OCI-LY7 (cell line): ENCODE measurements around the gene HSPA12A. TPM values are rescaled to one million over a fixed set of nuclear protein-coding genes. Genes with fewer than 3 reads are reported as not detected.

Experiments
- BruUV-seq: library from RNA; stranded (reverse); fragments of 400-500 nt; replicated peaks from 2 replicates; lab custom pipeline; 2021; lab: Mats Ljungman, UMichigan
- CTCF ChIA-PET: fragments of 300-600 bp; sonication (Branson Sonifier 250); formaldehyde crosslinking; loops from one replicate; lab custom pipeline; 2022; ENCODE audit warnings: antibody characterized with exemption; ENCODE audit not compliant: unreplicated experiment; lab: Charles Lee
- POLR2A ChIA-PET: fragments of 300-600 bp; sonication (Branson Sonifier 250); formaldehyde crosslinking; loops from one replicate; lab custom pipeline; 2022; ENCODE audit warnings: antibody characterized with exemption; lab: Charles Lee
- DNase-seq: peaks from one replicate; pipeline ENCODE4 v3.0.0-alpha.2; 2015; ENCODE audit warnings: low spot score
- H2AFZ ChIP-seq: fragments of 200-600 bp; sonication (generic), shearing (Covaris generic); 2 replicates; pipeline ENCODE4 v1.6.1; 2014; ENCODE audit warnings: mild to moderate bottlenecking, antibody characterized with exemption, low read length, moderate library complexity
- H3K27ac ChIP-seq: fragments of 200-600 bp; sonication (generic); 2 replicates; pipeline ENCODE4 v1.5.1; 2014; ENCODE audit warnings: mixed run types, low read depth, mild to moderate bottlenecking, moderate library complexity, low read length, inconsistent platforms; ENCODE audit not compliant: poor library complexity, severe bottlenecking
- H3K36me3 ChIP-seq: fragments of 200-600 bp; sonication (generic); 2 replicates; pipeline ENCODE4 v1.6.1; 2014; ENCODE audit warnings: mild to moderate bottlenecking, antibody characterized with exemption, low read length, moderate library complexity, mixed read lengths; ENCODE audit not compliant: insufficient read depth
- H3K4me1 ChIP-seq: fragments of 200-600 bp; sonication (generic); 2 replicates; pipeline ENCODE4 v1.5.1; 2014; ENCODE audit warnings: mild to moderate bottlenecking, low read length; ENCODE audit not compliant: insufficient read depth, poor library complexity, severe bottlenecking
- H3K4me2 ChIP-seq: fragments of 200-600 bp; sonication (generic); 2 replicates; pipeline ENCODE4 v1.6.1; 2014; ENCODE audit warnings: mild to moderate bottlenecking, low read length
- H3K4me3 ChIP-seq: fragments of 200-600 bp; sonication (generic); 2 replicates; pipeline ENCODE4 v1.5.1; 2014; ENCODE audit warnings: mild to moderate bottlenecking, low read depth, low read length; ENCODE audit not compliant: poor library complexity, severe bottlenecking
- H3K79me2 ChIP-seq: fragments of 200-600 bp; sonication (generic); 2 replicates; pipeline ENCODE4 v1.6.1; 2016; ENCODE audit warnings: low read depth, mild to moderate bottlenecking, low read length, moderate library complexity, mixed read lengths; ENCODE audit not compliant: insufficient read depth
- H3K9me2 ChIP-seq: fragments of 200-600 bp; sonication (generic); 2 replicates; pipeline ENCODE4 v1.6.1; 2016; ENCODE audit warnings: mild to moderate bottlenecking, low read length, mixed read lengths; ENCODE audit not compliant: insufficient read depth
- H3K9me3 ChIP-seq: fragments of 200-600 bp; sonication (generic); 2 replicates; pipeline ENCODE4 v1.6.1; 2014; ENCODE audit warnings: mild to moderate bottlenecking, mixed run types, low read length, mixed read lengths
- H4K20me1 ChIP-seq: fragments of 200-600 bp; sonication (generic); 2 replicates; pipeline ENCODE4 v1.6.1; 2014; ENCODE audit warnings: mild to moderate bottlenecking, antibody characterized with exemption, low read length, moderate library complexity, mixed read lengths; ENCODE audit not compliant: insufficient read depth
- CTCF ChIP-seq: fragments of 200-600 bp; sonication (generic); conservative IDR thresholded peaks from 2 replicates; pipeline ENCODE4 v1.5.1; 2014; ENCODE audit warnings: mild to moderate bottlenecking, antibody characterized with exemption, low read length, moderate library complexity, mixed read lengths
- EZH2phosphoT487 ChIP-seq: fragments of 200-600 bp; sonication (generic); IDR thresholded peaks from 2 replicates; pipeline ENCODE4 v1.6.1; 2018; ENCODE audit warnings: low read depth, borderline replicate concordance, mild to moderate bottlenecking, mixed run types, antibody characterized with exemption, low read length, moderate library complexity, mixed read lengths
- intact Hi-C: fragments of 100-400 bp; cut with micrococcal nuclease; formaldehyde crosslinking; loops from one replicate; pipeline ENCODE4 v1.10.0; 2022; ENCODE audit not compliant: unreplicated experiment
- total RNA-seq, 2 experiments: library from RNA; depleted of rRNA in 1 of 2; stranded (reverse); fragments of >200 nt in 1 of 2; shearing (Covaris generic) in 1 of 2; gene quantifications; 2 replicates each; pipeline ENCODE4 v1.2.3, GENCODE V29; 2014 to 2022

Gene HSPA12A
- total RNA-seq, 2 experiments from 2014 or later, result 3.7 TPM; not detected in 1

GRCh38 chr10:116757246-116757645, 14.9 kb upstream of the HSPA12A start:
- H3K36me3 ChIP-seq, result no peaks in the 10 kb centered on the region
- ChIA-PET POLR2A (no interaction called here), CTCF (no interaction called here)
- H3K79me2 ChIP-seq, result no peaks in the 10 kb centered on the region
- no peaks in the 10 kb centered on the region for H4K20me1 ChIP-seq
- no TSS peak for BruUV-seq
- H2AFZ ChIP-seq, result no peak overlapping the region
- H3K4me3 ChIP-seq, result no peak overlapping the region
- no peak overlapping the region for H3K4me2 ChIP-seq
- intact Hi-C loops, result no loop called here
- no peak for TF ChIP-seq EZH2phosphoT487
- TF ChIP-seq CTCF, result no peak
- H3K9me3 ChIP-seq, result no peaks in the 10 kb centered on the region
- no peaks in the 10 kb centered on the region for H3K9me2 ChIP-seq
- H3K4me1 ChIP-seq, result no peaks in the 10 kb centered on the region
- DNase-seq, result no peak
- no peak overlapping the region for H3K27ac ChIP-seq

- no peaks in the 10 kb centered on the region for H3K9me3 ChIP-seq
- ChIA-PET CTCF (no interaction called here), POLR2A (interaction anchor here (0.6 kb wide), 1 partner anchor 22 kb away, joined by 6 read pairs; no protein-coding TSS in a partner anchor)
- no peak overlapping the region for H2AFZ ChIP-seq
- DNase-seq, result no peak
- no peaks in the 10 kb centered on the region for H3K4me1 ChIP-seq
- no peak overlapping the region for H3K4me3 ChIP-seq
- no peak overlapping the region for H3K4me2 ChIP-seq
- H3K79me2 ChIP-seq, result no peaks in the 10 kb centered on the region
- BruUV-seq, result no TSS peak
- H3K27ac ChIP-seq, result no peak overlapping the region
- intact Hi-C loops, result no loop called here
- no peak for TF ChIP-seq EZH2phosphoT487
- TF ChIP-seq CTCF, result no peak
- H4K20me1 ChIP-seq, result no peaks in the 10 kb centered on the region
- H3K9me2 ChIP-seq, result no peaks in the 10 kb centered on the region
- no peaks in the 10 kb centered on the region for H3K36me3 ChIP-seq
Observed at GRCh38 chr10:116756277-116756676, 13.9 kb upstream of the HSPA12A start.

GRCh38 chr10:116753759-116754158, 11.4 kb upstream of the HSPA12A start:
- H2AFZ ChIP-seq, result no peak overlapping the region
- H3K27ac ChIP-seq, result no peak overlapping the region
- intact Hi-C loops, result no loop called here
- no peaks in the 10 kb centered on the region for H3K4me1 ChIP-seq
- H3K4me3 ChIP-seq, result no peak overlapping the region
- ChIA-PET POLR2A (no interaction called here), CTCF (no interaction called here)
- H3K9me3 ChIP-seq, result no peaks in the 10 kb centered on the region
- H3K36me3 ChIP-seq, result no peaks in the 10 kb centered on the region
- H3K9me2 ChIP-seq, result no peaks in the 10 kb centered on the region
- BruUV-seq, result no TSS peak
- no peak for DNase-seq
- H3K79me2 ChIP-seq, result no peaks in the 10 kb centered on the region
- no peak overlapping the region for H3K4me2 ChIP-seq
- TF ChIP-seq CTCF, result no peak
- no peak for TF ChIP-seq EZH2phosphoT487
- H4K20me1 ChIP-seq, result no peaks in the 10 kb centered on the region
